ENCODE data around the gene RIPK1. TPM values are rescaled to one million over a fixed set of nuclear protein-coding genes. Genes with fewer than 3 reads are reported as not detected.

The RIPK1 gene
- total RNA-seq, 1 experiment from 2014 or later = 16.8 TPM

DNA sequence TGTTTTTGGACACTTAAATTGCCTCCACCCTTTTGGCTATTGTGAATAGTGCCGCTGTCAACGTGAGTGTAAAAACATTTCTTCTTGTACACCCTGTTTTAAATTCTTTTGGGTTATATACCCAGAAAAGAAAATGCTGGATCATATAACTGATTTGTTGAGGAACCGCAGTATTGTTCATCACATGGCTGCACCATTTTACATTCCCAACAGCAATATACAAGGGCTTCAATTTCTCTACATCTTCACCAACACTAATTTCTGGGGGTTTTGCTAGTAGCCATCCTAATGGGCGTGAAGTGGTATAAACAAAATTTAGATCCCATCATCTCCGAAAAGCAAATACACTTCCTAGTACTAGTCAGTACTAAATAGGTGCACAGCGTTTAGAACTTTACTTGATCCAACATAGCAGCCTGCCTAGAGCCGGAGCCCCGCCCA is 49.6 kb downstream of the RIPK1 start:
- ChIA-PET CTCF (no interaction called here), POLR2A (interaction anchor here (0.6 to 2.2 kb wide), 11 partner anchors 9 to 164 kb away, joined by 3 to 9 read pairs (median 4); partner anchors contain the start of gene RIPK1)
- Mint-ChIP-seq H3K9me3 (ENCODE audit: unreplicated experiment) (no peaks in the 10 kb centered on the region), H3K36me3 (ENCODE audit: insufficient read depth, unreplicated experiment) (peaks cover 8% of the 10 kb centered on the region), H3K4me1 (ENCODE audit: insufficient read depth, unreplicated experiment) (peaks cover 14% of the 10 kb centered on the region), H3K4me3 (ENCODE audit: unreplicated experiment) (peak overlapping the region; percentile 80), H3K27ac (ENCODE audit: low read depth, unreplicated experiment) (peak overlapping the region; percentile 98), H3K27me3 (ENCODE audit: insufficient read depth, unreplicated experiment) (no peaks in the 10 kb centered on the region)
- DNase-seq (ENCODE audit: unreplicated experiment) = no peak
- BruUV-seq (replicated peaks) = TSS peak; percentile 94
- intact Hi-C loops (cut with micrococcal nuclease) = loop anchor here (1.0 to 5.0 kb wide), 3 partner anchors 39 to 119 kb away; partner anchors contain the start of genes NQO2 and TUBB2A
- TF ChIP-seq, protein P1, sequence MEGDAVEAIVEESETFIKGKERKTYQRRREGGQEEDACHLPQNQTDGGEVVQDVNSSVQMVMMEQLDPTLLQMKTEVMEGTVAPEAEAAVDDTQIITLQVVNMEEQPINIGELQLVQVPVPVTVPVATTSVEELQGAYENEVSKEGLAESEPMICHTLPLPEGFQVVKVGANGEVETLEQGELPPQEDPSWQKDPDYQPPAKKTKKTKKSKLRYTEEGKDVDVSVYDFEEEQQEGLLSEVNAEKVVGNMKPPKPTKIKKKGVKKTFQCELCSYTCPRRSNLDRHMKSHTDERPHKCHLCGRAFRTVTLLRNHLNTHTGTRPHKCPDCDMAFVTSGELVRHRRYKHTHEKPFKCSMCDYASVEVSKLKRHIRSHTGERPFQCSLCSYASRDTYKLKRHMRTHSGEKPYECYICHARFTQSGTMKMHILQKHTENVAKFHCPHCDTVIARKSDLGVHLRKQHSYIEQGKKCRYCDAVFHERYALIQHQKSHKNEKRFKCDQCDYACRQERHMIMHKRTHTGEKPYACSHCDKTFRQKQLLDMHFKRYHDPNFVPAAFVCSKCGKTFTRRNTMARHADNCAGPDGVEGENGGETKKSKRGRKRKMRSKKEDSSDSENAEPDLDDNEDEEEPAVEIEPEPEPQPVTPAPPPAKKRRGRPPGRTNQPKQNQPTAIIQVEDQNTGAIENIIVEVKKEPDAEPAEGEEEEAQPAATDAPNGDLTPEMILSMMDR (IDR thresholded peaks at IDR 0.05; ENCODE audit: unreplicated experiment) = no peak

GRCh38 chr6:3118353-3119039 is 50.2 kb downstream of the RIPK1 start, which contains the start of gene BPHL:
Gene BPHL, plus strand, starts transcription at chr6:3118711. Its CDS starts 30 bp downstream, at chr6:3118741.
- CTCF ChIA-PET = no interaction called here
- H3K9me3 Mint-ChIP-seq (ENCODE audit: unreplicated experiment) = no peaks in the 10 kb centered on the region
- no TSS peak for BruUV-seq (replicated peaks)
- peak within 1 kb of the TSS; percentile 98 for H3K27ac Mint-ChIP-seq (ENCODE audit: low read depth, unreplicated experiment)
- intact Hi-C loops (cut with micrococcal nuclease) = loop anchor here (1.0 to 5.0 kb wide), 3 partner anchors 39 to 120 kb away; partner anchors contain the start of genes NQO2 and TUBB2A
- H3K4me1 Mint-ChIP-seq (ENCODE audit: insufficient read depth, unreplicated experiment) = peaks cover 14% of the 10 kb centered on the region
- no peaks in the 10 kb centered on the region for H3K27me3 Mint-ChIP-seq (ENCODE audit: insufficient read depth, unreplicated experiment)
- peaks cover 6% of the 10 kb centered on the region for H3K36me3 Mint-ChIP-seq (ENCODE audit: insufficient read depth, unreplicated experiment)
- peak within 1 kb of the TSS; percentile 80 for H3K4me3 Mint-ChIP-seq (ENCODE audit: unreplicated experiment)
- TF ChIP-seq, protein P1 (IDR thresholded peaks at IDR 0.05; ENCODE audit: unreplicated experiment) = no peak
- POLR2A ChIA-PET = interaction anchor here (0.6 to 2.2 kb wide), 13 partner anchors 10 to 163 kb away, joined by 3 to 9 read pairs (median 4); partner anchors contain the start of gene RIPK1
- peak; percentile 92 for DNase-seq (ENCODE audit: unreplicated experiment)

DNA sequence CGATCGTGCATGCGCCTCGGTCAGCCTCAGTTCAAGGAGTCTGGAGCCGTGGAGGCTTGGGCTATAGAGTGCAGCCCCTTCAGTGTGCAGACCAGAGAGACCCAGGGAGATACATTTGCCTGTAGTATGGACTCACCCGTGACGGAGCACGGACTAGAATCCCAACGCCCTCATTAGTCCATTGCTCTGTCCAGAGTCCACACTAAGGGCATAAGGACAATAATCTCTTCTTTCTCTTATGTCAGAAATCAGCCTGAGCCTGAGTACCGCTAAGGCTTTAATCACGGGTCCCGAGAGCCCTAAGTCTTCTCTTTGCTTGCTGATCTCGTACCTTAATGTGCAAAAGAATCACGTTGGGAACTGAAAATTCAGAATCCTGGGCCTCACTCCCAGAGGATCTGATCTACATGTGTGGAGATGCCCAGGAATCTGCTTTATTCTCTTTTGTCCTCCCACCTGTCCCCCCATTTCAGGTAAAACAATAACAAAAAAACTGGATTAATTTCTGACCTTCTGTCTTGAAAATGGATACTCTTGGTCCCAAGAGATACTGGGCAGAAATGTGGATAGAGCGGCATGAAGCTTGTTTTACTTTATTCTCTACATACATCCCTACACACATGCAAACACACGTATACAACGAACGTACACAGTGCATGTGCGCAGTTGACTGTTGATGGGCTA is 50.9 kb downstream of the RIPK1 start:
- ChIA-PET CTCF (interaction anchor here (1.1 to 1.7 kb wide), 3 partner anchors 9 to 132 kb away, joined by 3 to 12 read pairs (median 4); no protein-coding TSS in a partner anchor), POLR2A (interaction anchor here (0.6 to 2.2 kb wide), 18 partner anchors 9 to 163 kb away, joined by 3 to 9 read pairs (median 4); partner anchors contain the start of genes PSMG4 and RIPK1)
- H3K4me3 Mint-ChIP-seq (ENCODE audit: unreplicated experiment) = peak overlapping the region; percentile 80
- intact Hi-C loops (cut with micrococcal nuclease) = loop anchor here (2.0 to 5.0 kb wide), 2 partner anchors 38 to 120 kb away; partner anchors contain the start of genes NQO2 and TUBB2A
- H3K27ac Mint-ChIP-seq (ENCODE audit: low read depth, unreplicated experiment) = no peak overlapping the region
- no peaks in the 10 kb centered on the region for H3K9me3 Mint-ChIP-seq (ENCODE audit: unreplicated experiment)
- TF ChIP-seq, protein P1 (IDR thresholded peaks at IDR 0.05; ENCODE audit: unreplicated experiment) = no peak
- H3K27me3 Mint-ChIP-seq (ENCODE audit: insufficient read depth, unreplicated experiment) = no peaks in the 10 kb centered on the region
- DNase-seq (ENCODE audit: unreplicated experiment) = peak; percentile 32
- H3K4me1 Mint-ChIP-seq (ENCODE audit: insufficient read depth, unreplicated experiment) = peaks cover 14% of the 10 kb centered on the region
- TSS peak; percentile 26 for BruUV-seq (replicated peaks)
- H3K36me3 Mint-ChIP-seq (ENCODE audit: insufficient read depth, unreplicated experiment) = peaks cover 6% of the 10 kb centered on the region

DNA sequence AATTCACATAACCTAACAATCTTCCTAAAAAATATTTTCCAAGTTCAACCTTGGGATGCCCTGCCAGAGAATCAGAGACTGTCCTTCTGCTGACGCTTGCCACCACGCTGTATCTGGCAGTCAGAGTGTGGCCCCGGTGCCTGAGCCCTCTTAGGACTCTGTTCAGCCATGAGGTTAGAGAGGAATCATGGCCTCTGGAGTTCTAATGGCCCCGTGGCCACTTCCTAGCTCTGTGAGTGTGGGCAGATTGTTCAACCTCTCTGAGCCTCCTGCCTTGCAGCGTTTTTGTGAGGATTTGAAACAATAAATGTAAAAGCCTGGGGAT is 52.4 kb downstream of the RIPK1 start:
- Mint-ChIP-seq H3K4me1 (ENCODE audit: insufficient read depth, unreplicated experiment) (peaks cover 14% of the 10 kb centered on the region), H3K4me3 (ENCODE audit: unreplicated experiment) (no peak overlapping the region), H3K27ac (ENCODE audit: low read depth, unreplicated experiment) (no peak overlapping the region), H3K27me3 (ENCODE audit: insufficient read depth, unreplicated experiment) (no peaks in the 10 kb centered on the region), H3K36me3 (ENCODE audit: insufficient read depth, unreplicated experiment) (no peaks in the 10 kb centered on the region), H3K9me3 (ENCODE audit: unreplicated experiment) (no peaks in the 10 kb centered on the region)
- no TSS peak for BruUV-seq (replicated peaks)
- intact Hi-C loops (cut with micrococcal nuclease) = no loop called here
- no peak for DNase-seq (ENCODE audit: unreplicated experiment)
- TF ChIP-seq, protein P1 (IDR thresholded peaks at IDR 0.05; ENCODE audit: unreplicated experiment) = no peak
- ChIA-PET CTCF (interaction anchor here (0.8 to 1.7 kb wide), 2 partner anchors 130 to 131 kb away, joined by 4 to 12 read pairs; no protein-coding TSS in a partner anchor), POLR2A (interaction anchor here (1.3 to 1.7 kb wide), 3 partner anchors 18 to 138 kb away, joined by 4 to 9 read pairs (median 4); partner anchors contain the start of gene PSMG4)
